EL (cell line): Measurements from ENCODE around the gene TRIM63.

Experiments used
- DNase-seq: peaks from one replicate; pipeline ENCODE4 v3.0.0-alpha.2; 2016

TRIM63 gene

GRCh38 chr1:26084091-26084561, 16.7 kb upstream of the TRIM63 start:
- no peak for DNase-seq

GRCh38 chr1:26083208-26083607, 15.8 kb upstream of the TRIM63 start:
- DNase-seq: no peak

GRCh38 chr1:26082020-26082350, 14.6 kb upstream of the TRIM63 start:
- no peak for DNase-seq

- DNase-seq: no peak
Measured at GRCh38 chr1:26081267-26082019, 14.0 kb upstream of the TRIM63 start.

GRCh38 chr1:26079960-26080814, 12.8 kb upstream of the TRIM63 start:
- no peak for DNase-seq

- no peak for DNase-seq
Measured at GRCh38 chr1:26079178-26079563, 11.7 kb upstream of the TRIM63 start.

- DNase-seq: no peak
Measured at GRCh38 chr1:26078286-26079177, 11.1 kb upstream of the TRIM63 start.

GRCh38 chr1:26077524-26077923, 10.1 kb upstream of the TRIM63 start:
- DNase-seq: no peak

GRCh38 chr1:26075421-26076144, 8.2 kb upstream of the TRIM63 start:
- DNase-seq: no peak

GRCh38 chr1:26072305-26072704, 4.9 kb upstream of the TRIM63 start:
- DNase-seq: peak; percentile 13

GRCh38 chr1:26070963-26071342, 3.5 kb upstream of the TRIM63 start:
- no peak for DNase-seq

- DNase-seq: no peak
Measured at GRCh38 chr1:26070296-26070962, 3.0 kb upstream of the TRIM63 start.

- DNase-seq: no peak
Measured at GRCh38 chr1:26069941-26070295, 2.5 kb upstream of the TRIM63 start.

GRCh38 chr1:26066857-26067256, 573 bp downstream of the TRIM63 start:
- DNase-seq: no peak

- DNase-seq: no peak
Measured at GRCh38 chr1:26066160-26066559, 1.3 kb downstream of the TRIM63 start.

GRCh38 chr1:26064553-26064952, 2.9 kb downstream of the TRIM63 start:
- DNase-seq: no peak

GRCh38 chr1:26060832-26061574, 6.4 kb downstream of the TRIM63 start:
- no peak for DNase-seq

GRCh38 chr1:26059906-26060305, 7.5 kb downstream of the TRIM63 start:
- DNase-seq: no peak

- no peak for DNase-seq
Measured at GRCh38 chr1:26058052-26058595, 9.3 kb downstream of the TRIM63 start.

GRCh38 chr1:26057189-26057588, 10.2 kb downstream of the TRIM63 start:
- DNase-seq: no peak

- no peak for DNase-seq
Measured at GRCh38 chr1:26055041-26055440, 12.4 kb downstream of the TRIM63 start.
